Measurements from ENCODE around the gene NDEL1. TPM values are rescaled to one million over a fixed set of nuclear protein-coding genes. Genes with fewer than 3 reads are reported as not detected.

The NDEL1 gene
- total RNA-seq, 4 donors from 2014 or later = 31.3 to 60.6 (median 41.5) TPM

DNA sequence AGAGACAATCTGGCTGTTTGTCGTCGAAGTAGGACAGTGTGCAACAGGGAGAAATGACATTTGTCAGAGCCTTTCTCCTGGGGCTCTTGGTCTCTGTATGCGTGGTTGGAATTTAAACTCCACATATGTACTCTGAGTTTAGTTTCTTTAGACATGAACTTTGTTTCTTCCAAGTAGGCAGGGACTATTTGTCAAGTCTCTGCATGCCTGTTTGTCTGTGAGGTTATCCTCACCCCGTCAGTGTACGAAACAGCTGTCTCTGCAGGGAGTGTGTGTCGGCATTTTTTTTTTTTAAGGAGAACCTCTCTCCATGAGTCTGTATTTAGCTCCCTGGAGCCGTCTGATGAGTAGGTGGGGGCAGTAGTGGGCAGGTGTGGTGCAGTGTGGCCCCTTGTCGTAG lies 29.7 kb downstream of the NDEL1 start:
- TF ChIP-seq, protein P1, sequence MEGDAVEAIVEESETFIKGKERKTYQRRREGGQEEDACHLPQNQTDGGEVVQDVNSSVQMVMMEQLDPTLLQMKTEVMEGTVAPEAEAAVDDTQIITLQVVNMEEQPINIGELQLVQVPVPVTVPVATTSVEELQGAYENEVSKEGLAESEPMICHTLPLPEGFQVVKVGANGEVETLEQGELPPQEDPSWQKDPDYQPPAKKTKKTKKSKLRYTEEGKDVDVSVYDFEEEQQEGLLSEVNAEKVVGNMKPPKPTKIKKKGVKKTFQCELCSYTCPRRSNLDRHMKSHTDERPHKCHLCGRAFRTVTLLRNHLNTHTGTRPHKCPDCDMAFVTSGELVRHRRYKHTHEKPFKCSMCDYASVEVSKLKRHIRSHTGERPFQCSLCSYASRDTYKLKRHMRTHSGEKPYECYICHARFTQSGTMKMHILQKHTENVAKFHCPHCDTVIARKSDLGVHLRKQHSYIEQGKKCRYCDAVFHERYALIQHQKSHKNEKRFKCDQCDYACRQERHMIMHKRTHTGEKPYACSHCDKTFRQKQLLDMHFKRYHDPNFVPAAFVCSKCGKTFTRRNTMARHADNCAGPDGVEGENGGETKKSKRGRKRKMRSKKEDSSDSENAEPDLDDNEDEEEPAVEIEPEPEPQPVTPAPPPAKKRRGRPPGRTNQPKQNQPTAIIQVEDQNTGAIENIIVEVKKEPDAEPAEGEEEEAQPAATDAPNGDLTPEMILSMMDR (IDR thresholded peaks at IDR 0.05 in 4 of 5, conservative IDR thresholded peaks at IDR 0.05 in 1 of 5) = no peak
- TF ChIP-seq POLR2A (IDR thresholded peaks at IDR 0.05) = no peak
- peaks cover 0 to 60% of the 10 kb centered on the region in 2 donors for H3K36me3 ChIP-seq
- no peak for ATAC-seq
- no peaks in the 10 kb centered on the region for H3K27me3 ChIP-seq
- DNase-seq = no peak
- in situ Hi-C loops (cut with MboI; ENCODE audit: low sequenced_read_pairs in 4 of 4) (no loop called here), intact Hi-C loops (cut with DNase I; ENCODE audit: low total_unique reads) (no loop called here)
- H3K9me3 ChIP-seq = no peaks in the 10 kb centered on the region
- peak overlapping the region in 1 of 4 donors; percentile 18 for H3K27ac ChIP-seq
- H3K4me1 ChIP-seq = peaks cover 27 to 34% of the 10 kb centered on the region in 2 donors
- H3K4me3 ChIP-seq = no peak overlapping the region

DNA sequence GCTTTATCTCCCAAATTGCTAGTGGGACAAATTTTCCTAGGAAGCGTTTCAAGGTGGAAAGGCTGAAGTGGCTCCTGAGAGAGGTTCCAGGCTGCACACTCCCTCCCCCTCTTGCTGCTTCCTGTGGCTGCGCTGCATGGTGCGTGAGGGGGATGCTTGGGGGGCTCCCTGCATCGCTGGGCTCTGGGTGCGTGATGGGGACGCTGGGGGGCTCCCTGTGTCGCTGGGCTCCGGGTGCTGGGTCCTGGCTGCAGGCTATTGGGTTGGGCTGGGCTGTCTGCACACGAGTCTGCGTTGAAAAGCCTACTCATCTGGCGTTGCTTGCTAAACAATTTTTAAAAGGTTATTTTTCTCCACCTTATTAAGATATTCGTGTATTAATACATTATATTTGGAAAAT lies 30.1 kb downstream of the NDEL1 start:
- Histone ChIP-seq H3K4me3 (no peak overlapping the region), H3K27ac (peak overlapping the region in 1 of 4 donors; percentile 18), H3K4me1 (peaks cover 30 to 38% of the 10 kb centered on the region in 2 donors), H3K36me3 (peaks cover 0 to 56% of the 10 kb centered on the region in 2 donors), H3K9me3 (no peaks in the 10 kb centered on the region), H3K27me3 (no peaks in the 10 kb centered on the region)
- in situ Hi-C loops (cut with MboI; ENCODE audit: low sequenced_read_pairs in 4 of 4) = no loop called here
- TF ChIP-seq POLR2A (IDR thresholded peaks at IDR 0.05) = no peak
- TF ChIP-seq, protein P1 (IDR thresholded peaks at IDR 0.05 in 4 of 5, conservative IDR thresholded peaks at IDR 0.05 in 1 of 5) = no peak
- intact Hi-C loops (cut with DNase I; ENCODE audit: low total_unique reads) = loop anchor here (2.0 kb wide), 1 partner anchor 55 kb away; no protein-coding TSS in a partner anchor
- DNase-seq (no peak), ATAC-seq (no peak)

DNA sequence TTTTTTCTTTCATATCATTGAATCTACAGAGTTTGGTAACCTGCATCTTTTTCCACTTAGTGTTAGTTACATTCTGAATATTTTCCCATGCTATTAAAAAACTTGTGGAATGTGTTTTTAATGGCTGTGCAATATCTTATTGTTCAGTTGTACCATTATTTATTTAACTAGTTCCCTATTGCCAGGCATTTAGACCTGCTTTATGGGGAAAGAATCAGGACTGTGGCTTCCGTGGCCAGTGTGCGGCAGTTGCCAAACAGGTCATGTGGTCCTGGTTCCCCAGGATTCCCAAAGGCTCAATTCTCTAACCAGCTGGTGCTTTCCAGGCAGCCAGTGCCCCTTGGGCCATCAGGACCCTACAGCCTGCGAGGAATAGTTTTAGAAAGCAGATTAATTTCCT lies 30.8 kb downstream of the NDEL1 start:
- DNase-seq (no peak), ATAC-seq (no peak)
- H3K4me3 ChIP-seq = no peak overlapping the region
- H3K36me3 ChIP-seq = peaks cover 0 to 49% of the 10 kb centered on the region in 2 donors
- no peaks in the 10 kb centered on the region for H3K27me3 ChIP-seq
- H3K4me1 ChIP-seq = peaks cover 30 to 38% of the 10 kb centered on the region in 2 donors
- intact Hi-C loops (cut with DNase I; ENCODE audit: low total_unique reads) = loop anchor here (2.0 kb wide), 1 partner anchor 56 kb away; no protein-coding TSS in a partner anchor
- in situ Hi-C loops (cut with MboI; ENCODE audit: low sequenced_read_pairs in 4 of 4) = no loop called here
- peak overlapping the region in 1 of 4 donors; percentile 50 for H3K27ac ChIP-seq
- H3K9me3 ChIP-seq = no peaks in the 10 kb centered on the region
- no peak for TF ChIP-seq POLR2A (IDR thresholded peaks at IDR 0.05)
- TF ChIP-seq, protein P1 (IDR thresholded peaks at IDR 0.05 in 4 of 5, conservative IDR thresholded peaks at IDR 0.05 in 1 of 5) = no peak

DNA sequence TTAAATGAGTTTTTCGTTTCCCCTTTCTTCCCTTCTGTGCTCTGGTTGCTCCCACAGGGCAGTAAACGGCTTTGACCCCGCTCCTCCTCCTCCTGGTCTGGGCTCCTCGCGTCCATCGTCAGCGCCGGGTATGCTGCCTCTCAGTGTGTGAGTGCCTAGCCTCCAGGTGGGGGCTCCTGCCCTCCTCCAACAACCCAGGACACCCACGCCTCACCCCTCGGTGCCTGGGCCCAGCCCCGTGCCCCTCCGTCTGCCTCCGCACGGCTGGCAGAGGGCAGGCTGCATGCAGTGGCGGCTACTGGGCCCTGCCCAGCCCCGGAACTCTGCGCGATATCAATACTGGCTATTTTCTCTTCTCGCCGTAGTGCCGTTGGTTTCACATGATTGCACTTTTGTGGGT lies 31.2 kb downstream of the NDEL1 start:
- intact Hi-C loops (cut with DNase I; ENCODE audit: low total_unique reads) = loop anchor here (2.0 kb wide), 1 partner anchor 56 kb away; no protein-coding TSS in a partner anchor
- Histone ChIP-seq H3K4me1 (peaks cover 30 to 38% of the 10 kb centered on the region in 2 donors), H3K27ac (peak overlapping the region in 2 of 4 donors; percentile 50 to 59), H3K27me3 (no peaks in the 10 kb centered on the region), H3K9me3 (no peaks in the 10 kb centered on the region), H3K36me3 (peaks cover 0 to 45% of the 10 kb centered on the region in 2 donors), H3K4me3 (no peak overlapping the region)
- DNase-seq = no peak
- in situ Hi-C loops (cut with MboI; ENCODE audit: low sequenced_read_pairs in 4 of 4) = no loop called here
- TF ChIP-seq POLR2A (IDR thresholded peaks at IDR 0.05) = no peak
- TF ChIP-seq, protein P1 (IDR thresholded peaks at IDR 0.05 in 4 of 5, conservative IDR thresholded peaks at IDR 0.05 in 1 of 5) = no peak
- ATAC-seq = no peak

DNA sequence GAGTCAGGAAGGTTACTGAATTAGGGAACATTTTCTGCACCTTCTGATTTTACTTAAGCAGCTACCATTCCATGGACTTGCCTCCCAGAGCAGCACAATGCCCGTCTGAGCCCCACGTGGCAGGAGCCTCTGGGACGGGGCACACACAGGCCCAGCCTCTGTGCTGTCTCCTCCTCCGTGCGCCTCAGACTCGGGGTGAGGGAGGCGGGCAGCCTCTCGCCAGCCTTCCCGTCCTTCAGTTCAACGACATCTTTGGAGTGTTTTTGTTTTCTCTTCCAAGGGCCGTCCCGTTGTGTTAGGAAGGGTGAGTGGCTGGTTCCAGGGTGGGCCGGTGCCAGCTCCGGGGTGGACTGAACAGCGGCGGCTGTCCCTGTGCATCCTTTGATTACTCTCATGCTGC lies 31.8 kb downstream of the NDEL1 start:
- in situ Hi-C loops (cut with MboI; ENCODE audit: low sequenced_read_pairs in 4 of 4) (no loop called here), intact Hi-C loops (cut with DNase I; ENCODE audit: low total_unique reads) (loop anchor here (2.0 kb wide), 1 partner anchor 57 kb away; no protein-coding TSS in a partner anchor)
- Histone ChIP-seq H3K27ac (peak overlapping the region; percentile 32 to 59 (median 44)), H3K36me3 (peaks cover 0 to 38% of the 10 kb centered on the region in 2 donors), H3K27me3 (no peaks in the 10 kb centered on the region), H3K4me3 (no peak overlapping the region), H3K9me3 (no peaks in the 10 kb centered on the region), H3K4me1 (peaks cover 30 to 36% of the 10 kb centered on the region in 2 donors)
- no peak for TF ChIP-seq POLR2A (IDR thresholded peaks at IDR 0.05)
- TF ChIP-seq, protein P1 (IDR thresholded peaks at IDR 0.05 in 4 of 5, conservative IDR thresholded peaks at IDR 0.05 in 1 of 5) = no peak
- DNase-seq = no peak
- no peak for ATAC-seq
